ENCODE data around the gene ADAT3.

ADAT3 gene

GRCh38 chr19:1917146-1917545, 11.9 kb downstream of the ADAT3 start:
- DNase-seq: no peak

DNA sequence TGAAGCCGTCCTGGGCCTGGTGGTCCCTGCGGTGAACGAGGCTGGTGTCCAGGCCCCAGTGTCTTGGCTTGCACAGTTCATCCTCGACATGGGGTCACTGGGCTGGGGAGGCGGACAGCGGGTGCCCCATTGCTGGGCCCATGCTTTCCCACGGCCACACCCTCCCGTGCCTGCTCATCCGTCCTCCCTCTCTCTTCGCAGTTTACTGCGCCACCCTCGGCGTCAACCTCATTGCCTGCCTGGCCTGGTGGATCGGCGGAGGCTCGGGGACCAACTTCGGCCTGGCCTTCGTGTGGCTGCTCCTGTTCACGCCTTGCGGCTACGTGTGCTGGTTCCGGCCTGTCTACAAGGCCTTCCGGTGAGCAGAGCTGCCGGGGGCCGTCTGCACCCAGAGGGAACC, 12.7 kb downstream of the ADAT3 start:
- no peak for DNase-seq

DNA sequence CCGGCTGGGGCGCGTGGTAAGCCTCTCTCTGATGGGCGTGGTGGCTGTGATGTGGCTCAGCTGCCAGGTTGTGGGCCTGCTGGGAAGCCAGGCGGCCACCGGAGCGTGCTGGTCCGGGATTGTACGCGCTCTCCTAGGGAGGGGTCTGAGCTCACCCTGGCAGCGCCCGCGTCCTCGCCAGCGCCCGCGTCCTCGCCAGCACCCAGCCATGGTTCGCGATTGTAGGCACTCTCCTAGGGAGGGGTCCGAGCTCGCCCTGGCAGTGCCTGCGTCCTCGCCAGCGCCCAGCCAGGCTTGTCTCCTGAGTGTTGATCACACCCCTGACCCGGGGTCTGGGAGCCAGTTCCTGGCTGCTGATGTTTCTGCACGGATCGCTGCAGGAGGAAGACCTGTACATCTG, 13.8 kb downstream of the ADAT3 start:
- DNase-seq: no peak

DNA sequence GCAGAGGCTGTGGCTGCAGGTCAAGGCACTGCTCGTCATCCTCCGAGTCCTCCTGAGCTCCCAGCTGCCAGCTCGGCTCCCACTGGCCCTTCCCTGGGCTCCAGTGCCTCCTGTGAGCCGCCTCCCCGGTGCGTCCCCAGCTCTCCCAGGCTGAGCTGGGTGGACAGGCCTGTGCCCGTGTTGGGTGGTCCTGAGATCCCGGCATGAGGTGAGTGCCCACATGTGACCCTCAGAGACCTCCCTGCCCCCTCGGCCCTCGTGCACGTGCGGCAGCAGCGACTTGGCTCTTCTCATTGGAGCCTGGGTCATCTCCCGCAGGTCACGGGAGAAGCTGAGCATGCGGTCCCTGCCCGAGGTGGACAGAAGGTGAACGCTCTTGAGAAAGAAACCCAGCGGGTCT, 15.4 kb downstream of the ADAT3 start:
- DNase-seq: no peak

DNA sequence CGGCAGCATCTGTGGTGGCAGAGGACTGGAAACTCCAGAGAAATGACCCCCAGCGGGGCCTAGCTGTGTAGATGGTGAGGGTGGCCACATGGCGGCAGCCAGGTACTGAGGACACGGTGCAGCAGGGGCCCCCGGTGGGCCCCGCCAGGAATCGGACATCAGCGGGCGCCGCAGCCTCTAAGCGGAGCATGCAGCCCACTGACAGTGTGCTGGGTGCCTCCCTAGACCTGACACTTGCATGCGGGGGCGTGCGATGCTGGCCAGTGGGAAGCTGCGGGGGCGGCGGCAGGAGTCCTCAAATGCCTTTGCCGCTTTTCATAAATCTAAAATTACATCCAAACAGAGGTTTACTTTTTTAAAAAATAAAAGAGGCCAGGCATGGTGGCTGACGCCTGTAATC, 16.1 kb downstream of the ADAT3 start:
- DNase-seq: no peak

DNA sequence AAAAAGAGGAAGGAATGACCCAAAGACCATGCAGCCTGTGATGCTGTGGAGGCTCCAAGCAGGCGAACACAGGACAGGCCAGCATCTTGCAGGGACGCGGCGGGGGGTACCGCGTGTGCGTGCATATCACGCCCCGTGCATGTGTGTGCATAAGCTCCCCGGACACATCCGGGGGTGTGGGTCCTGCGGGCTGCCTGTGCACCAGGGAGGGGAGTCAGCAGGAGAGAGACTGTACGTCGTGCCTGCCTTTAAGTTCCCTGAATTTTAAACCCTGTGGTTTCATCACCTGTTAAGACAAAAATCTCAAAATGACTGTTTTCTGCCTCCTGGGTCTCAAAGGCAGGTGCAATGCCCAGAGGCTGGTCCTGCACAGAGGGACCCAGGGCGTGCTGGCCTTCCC, 16.6 kb downstream of the ADAT3 start:
- DNase-seq: no peak

DNA sequence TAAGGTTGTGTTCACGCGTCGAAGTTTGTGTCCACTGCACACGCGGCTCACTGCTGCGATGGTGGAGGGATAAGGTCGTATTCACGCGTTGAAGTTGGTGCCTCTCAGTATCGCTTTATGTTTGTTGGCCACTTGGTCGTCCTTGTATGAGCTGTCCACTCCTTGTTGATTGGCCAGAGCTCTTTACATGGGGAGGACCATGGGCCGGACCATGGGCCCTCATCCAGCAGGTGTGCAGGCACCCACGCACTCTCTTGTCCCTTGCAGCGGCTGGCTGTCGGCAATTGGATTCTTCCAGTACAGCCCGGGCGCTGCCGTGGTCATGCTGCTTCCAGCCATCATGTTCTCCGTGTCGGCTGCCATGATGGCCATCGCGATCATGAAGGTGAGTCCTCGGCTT, 17.6 kb downstream of the ADAT3 start:
- no peak for DNase-seq

- DNase-seq: no peak
Measured at GRCh38 chr19:1923319-1923718, 18.1 kb downstream of the ADAT3 start.

DNA sequence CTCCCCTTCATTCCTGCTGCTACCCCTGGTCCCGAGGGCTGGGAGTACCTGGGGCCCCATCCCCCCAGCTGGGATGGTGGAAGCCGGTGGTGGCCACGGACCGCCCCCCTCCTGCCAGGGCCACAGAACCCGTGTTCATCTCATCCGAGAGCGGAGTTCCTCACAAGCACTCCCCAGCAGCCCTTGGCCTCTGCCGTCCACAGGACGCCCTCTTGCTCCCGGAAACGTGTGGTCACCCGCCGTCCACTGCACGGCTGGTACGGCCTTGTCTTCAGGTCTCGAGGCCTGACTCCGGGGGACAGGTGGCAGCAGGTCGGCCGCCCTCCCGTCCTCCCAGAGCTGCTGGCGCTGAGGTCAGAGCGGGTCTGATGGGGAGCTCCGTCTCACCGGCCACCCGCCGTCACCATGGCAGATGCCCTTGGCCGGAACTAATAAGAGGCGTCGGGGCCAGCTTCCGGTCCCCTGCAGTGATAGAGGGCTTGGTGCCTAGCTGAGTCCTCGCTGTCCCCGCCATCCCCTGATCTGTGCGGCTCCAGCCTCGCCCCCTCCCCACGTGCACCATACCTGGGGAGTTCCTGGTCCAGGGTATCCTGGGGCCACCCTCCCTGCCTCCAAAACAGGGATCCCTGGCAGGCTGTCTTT, 19.2 kb downstream of the ADAT3 start:
- DNase-seq: no peak

GRCh38 chr19:1925544-1925943, 20.3 kb downstream of the ADAT3 start:
- no peak for DNase-seq

- DNase-seq: no peak
Measured at GRCh38 chr19:1929021-1929742, 24.0 kb downstream of the ADAT3 start.

- DNase-seq: no peak
Measured at GRCh38 chr19:1931445-1931844, 26.2 kb downstream of the ADAT3 start.

DNA sequence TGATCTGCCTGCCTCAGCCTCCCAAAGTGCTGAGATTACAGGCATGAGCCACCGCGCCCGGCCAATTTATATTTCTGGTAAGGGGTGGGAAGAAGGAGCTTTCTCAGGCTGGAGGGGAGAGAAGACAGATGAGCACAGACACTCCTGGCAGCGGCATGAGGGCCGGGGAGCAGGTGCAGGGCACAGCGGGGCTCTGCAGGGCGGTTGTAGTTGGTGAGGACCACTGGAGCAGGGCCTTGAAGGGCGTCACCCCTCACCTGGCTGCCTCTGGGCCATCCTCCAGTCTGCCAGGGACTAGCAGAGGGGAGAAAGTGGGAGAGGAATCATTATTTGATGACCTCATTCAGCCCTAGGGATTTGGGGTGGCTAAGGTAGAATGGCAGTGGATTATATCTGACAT, 27.2 kb downstream of the ADAT3 start:
- DNase-seq: no peak

- DNase-seq: no peak
Measured at GRCh38 chr19:1933244-1933643, 28.0 kb downstream of the ADAT3 start.

DNA sequence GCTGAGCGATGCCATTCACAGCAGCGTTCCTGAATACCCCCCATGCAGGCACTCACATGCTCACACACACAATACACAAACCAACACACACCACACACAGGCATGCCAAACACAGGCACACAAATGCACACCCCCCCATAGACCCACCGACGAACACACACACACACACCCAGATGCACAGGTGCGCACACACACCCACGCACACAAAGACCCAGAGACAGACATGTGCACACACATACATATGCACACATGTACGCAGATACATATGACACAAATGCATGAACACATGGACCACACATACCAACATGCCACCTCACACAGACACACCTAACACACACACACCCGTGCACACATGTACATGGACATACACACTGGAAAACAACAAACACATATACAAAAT, 28.7 kb downstream of the ADAT3 start:
- DNase-seq: no peak

GRCh38 chr19:1935484-1936208, 30.4 kb downstream of the ADAT3 start:
- DNase-seq: peak; percentile 21

DNA sequence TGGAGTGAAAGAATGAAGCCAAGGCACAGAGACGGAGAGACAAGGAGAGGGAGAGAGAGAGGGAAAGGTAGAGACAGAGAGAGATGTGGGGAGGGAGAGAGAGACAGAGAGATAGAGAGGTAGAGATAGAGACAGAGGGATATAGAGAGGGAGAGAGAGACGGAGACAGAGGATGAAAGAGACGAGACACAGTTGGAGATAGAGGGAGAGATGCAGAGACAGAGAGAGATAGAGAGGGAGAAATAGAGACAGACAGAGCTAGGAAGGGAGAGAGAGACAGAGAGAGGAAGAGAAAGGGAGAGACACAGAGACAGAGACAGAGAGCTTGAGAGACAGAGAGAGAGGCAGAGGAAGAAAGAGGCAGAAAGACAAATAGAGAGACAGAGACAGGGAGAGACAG, 31.2 kb downstream of the ADAT3 start:
- DNase-seq: no peak

DNA sequence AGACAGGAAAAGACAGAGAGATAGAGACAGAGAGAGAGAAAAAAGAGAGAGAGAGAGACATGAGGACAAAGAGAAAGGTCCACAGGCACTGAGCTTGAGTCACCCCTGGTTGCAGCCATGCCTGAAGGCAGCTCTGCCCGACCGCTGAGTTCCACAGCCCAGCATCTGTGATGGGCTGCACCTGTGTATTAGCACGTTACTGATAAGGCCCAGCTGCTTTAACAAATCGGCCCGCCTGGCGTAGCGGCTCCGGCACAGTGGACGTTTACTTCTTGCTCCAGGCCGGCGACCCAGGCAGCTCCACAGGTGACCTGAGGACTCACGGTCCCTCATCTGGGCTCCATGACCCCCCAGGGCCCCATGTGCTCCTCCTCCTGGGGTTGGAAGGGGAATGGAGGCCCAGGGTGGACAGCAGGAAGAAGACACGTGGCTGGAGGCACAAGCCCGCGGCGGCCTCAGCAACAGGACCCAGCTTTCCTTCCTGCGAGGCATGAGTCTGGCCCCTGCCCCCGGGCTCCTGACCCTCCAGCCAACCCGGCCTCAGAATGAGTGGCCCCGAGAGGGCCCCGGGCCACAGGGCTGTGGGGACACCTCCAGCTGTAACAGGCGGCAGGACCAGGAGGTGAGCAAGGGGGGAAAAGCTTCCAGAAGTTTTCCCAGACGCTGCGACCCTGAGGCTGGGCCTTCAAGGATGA, 31.9 kb downstream of the ADAT3 start:
- no peak for DNase-seq

GRCh38 chr19:1938071-1938470, 32.9 kb downstream of the ADAT3 start:
- no peak for DNase-seq

GRCh38 chr19:1941146-1942077, 36.2 kb downstream of the ADAT3 start, which contains the start of gene CSNK1G2:
Gene CSNK1G2, plus strand, starts transcription at chr19:1941172. Its CDS starts 28,601 bp downstream, at chr19:1969773.
- DNase-seq: no peak

DNA sequence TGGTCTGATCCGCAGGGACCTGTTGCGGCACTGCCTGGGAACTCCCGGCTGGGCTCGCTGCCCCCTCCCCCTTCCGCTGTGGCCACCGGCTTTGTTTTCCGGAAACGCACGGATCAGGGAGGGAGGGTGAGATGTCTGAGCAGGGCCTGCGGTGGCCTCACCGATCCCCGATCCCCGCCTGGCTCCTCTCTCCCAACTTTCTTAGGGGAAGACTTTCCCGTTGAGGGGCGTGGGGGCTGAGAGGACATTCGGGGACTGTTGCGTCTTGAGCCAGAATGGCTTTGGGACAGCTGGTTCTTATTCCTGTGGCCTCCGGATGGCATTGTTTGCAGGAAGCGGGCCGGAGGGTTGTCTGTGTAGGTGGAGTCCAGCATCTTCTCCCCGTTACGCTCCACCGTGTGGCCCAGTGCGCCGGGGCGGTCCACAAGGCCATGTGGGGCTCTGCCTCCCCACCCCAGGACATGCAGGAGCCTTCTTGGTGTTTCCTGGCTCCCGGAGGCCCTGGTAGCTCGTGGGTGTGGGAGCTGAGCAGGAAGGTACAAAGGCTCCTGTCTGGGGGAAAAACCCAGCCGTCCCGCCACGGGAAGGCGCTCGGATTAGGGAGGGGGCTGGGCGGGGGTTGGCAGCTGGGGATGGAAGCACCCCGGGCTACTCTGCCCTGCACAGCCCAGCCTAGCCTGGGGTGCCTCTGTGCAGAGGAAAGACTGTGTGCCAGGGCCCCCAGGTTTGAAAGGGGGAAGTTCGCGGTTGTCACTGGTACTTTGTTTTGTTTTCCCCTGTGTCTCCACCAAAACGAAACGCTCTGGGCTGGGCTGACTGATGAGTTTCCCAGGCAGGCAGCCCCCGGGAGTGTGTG, 37.1 kb downstream of the ADAT3 start:
- DNase-seq: peak; percentile 9

Data from DMS 273 treated with DMSO at 0.1 percent for 48 hours (cell line).